ENCODE measurements around the gene IRF9.

The IRF9 gene

DNA sequence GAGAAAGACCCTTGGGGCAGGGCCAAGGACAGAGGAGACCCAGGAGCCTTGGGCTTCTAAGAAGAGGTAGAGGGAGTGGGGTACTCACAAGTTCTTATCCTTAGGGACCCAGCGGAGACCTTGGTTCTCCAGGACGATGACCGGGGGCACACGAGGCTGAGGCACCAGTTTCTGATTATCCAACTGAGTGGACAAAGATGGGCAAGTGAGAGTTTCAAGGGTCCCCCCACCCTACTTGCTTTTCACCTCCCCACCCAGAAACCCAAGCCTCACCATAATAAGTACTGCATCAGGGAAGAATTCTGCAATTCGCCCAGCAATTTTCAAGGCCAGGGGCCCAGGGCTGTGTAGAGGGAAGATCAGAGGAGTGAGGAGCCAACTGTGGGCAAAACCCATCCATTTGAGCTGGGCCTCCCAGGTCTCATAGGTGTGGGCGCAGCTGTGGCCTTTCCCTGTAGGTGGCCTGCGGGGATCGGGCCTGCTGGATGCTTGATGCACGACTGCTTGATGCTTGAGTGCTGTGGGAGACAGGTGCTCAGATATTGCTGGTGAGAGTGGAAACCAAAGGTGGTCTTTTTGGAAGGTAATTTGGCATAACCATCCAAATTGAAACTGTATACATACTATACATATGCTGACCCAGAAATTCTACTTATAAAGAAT lies 21.7 kb upstream of the IRF9 start:
- DNase-seq (peak in 1 of 2 donors; percentile 42), ATAC-seq (no peak)
- H3K9me3 Mint-ChIP-seq = no peaks in the 10 kb centered on the region
- H3K4me3 Mint-ChIP-seq = peak overlapping the region; percentile 75 to 96
- no peaks in the 10 kb centered on the region for H3K27me3 Mint-ChIP-seq
- H3K4me1 Mint-ChIP-seq = peaks cover 71% of the 10 kb centered on the region
- peak overlapping the region in 1 of 2 donors; percentile 92 for H3K27ac Mint-ChIP-seq

DNA sequence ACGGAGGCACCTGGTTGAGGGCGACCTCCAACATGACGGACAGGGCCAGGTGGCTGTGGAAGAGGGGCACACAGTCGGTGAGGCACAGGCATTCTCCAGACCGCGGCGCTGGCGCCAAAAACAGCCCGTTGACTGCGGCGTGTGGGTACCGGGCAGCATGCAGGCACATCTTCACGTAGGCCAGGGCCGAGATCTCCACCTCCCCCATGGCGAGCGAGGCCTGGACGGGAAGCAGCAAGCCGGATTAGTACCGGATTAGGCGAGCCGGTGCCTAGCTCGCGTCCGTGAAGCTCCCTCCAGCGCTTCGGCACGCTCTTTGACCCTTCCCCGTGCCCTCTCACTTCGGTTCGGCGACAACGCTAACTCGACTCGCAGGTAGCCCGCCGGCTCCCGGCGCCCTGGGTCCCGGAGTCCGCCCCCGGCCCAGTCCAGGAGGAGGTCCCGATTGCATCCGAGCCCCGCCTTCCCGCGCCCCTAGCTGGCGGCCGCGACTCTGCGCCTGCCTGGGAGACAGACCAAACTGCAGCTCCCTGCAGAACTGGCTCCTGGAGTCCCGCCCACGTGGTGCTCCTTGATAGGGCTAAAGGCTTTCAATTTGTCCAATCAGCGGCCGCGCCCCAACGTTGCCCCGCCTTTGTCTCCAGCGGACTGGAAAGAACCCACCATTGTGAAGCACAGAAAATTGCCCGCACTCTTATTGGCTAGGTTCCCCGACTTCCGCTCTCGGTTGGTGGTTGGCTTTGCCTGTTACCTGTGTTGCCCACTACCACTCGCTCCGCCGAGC lies 19.8 kb upstream of the IRF9 start, which contains the start of gene EMC9:
EMC9 (minus strand) TSS at position 495 of the 784 bp plus-strand sequence; CDS start at position 208, 287 bp downstream.
- ATAC-seq = peak; percentile 89
- peak; percentile 98 to 100 for DNase-seq
- Mint-ChIP-seq H3K4me3 (peak within 1 kb of the TSS; percentile 96), H3K27me3 (no peaks in the 10 kb centered on the region), H3K9me3 (no peaks in the 10 kb centered on the region), H3K27ac (peak within 1 kb of the TSS; percentile 81 to 94), H3K4me1 (peaks cover 80% of the 10 kb centered on the region)

DNA sequence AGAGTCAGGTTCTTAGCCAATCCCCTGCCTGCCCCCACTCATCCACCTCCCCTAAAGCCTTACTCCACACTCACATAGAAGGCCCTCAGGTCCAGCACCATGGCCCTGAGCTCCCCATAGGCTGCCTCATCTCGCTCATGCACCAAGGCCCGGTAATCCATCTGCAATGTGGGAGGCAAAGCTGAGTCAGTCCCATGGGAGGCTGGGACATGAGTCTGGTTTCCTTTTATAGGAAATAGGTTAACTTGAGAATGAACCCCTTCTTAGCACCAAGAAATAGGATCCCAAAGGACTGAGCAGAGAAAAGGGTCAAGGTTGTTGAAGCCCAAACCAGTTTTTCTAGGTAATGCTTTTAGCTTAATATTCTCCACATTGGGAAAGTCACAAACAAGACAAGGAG lies 17.6 kb upstream of the IRF9 start:
- H3K27me3 Mint-ChIP-seq = no peaks in the 10 kb centered on the region
- H3K4me3 Mint-ChIP-seq = peak overlapping the region in 1 of 2 donors; percentile 96
- no peak overlapping the region for H3K27ac Mint-ChIP-seq
- DNase-seq (no peak), ATAC-seq (no peak)
- peaks cover 70% of the 10 kb centered on the region for H3K4me1 Mint-ChIP-seq
- H3K9me3 Mint-ChIP-seq = no peaks in the 10 kb centered on the region

DNA sequence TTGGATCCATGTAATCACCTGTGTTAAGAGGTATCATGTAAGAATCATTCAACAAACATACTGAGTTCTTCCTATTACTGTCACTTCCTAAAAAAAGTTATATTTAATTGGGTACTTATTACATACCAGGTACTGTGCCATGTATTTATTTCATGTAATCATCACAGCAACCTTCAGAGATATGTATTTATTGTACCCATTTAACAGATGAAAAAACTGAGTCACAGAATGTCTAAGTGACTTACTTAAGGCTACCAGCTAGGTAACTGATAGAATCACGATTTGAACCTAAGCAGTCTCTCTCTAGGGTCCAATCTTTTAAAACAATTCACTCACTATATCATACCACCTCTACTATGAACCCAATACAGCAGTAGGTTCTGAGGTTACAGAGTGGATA lies 16.6 kb upstream of the IRF9 start:
- peaks cover 70% of the 10 kb centered on the region for H3K4me1 Mint-ChIP-seq
- ATAC-seq (no peak), DNase-seq (no peak)
- H3K9me3 Mint-ChIP-seq = no peaks in the 10 kb centered on the region
- H3K27ac Mint-ChIP-seq = no peak overlapping the region
- peak overlapping the region; percentile 93 to 96 for H3K4me3 Mint-ChIP-seq
- H3K27me3 Mint-ChIP-seq = no peaks in the 10 kb centered on the region

DNA sequence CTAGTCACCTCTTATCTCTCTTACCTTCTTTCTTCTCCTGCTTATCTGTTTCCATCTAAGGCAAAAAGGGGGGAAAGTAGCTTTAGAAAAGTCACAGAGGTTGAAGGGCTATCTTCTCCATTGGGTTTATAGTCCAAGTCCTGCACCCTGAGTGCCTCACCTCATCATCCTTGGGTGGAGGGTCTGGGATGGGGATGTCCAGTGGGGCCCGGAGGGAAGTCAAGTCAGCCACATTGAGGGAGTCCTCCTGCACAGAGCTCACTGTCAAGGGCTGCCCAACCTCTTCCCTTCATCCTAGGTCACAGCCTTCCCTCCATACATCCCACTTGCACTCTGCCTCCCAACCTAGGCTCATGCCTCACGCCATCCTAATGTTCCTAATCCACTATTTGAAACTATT lies 15.8 kb upstream of the IRF9 start:
- H3K4me3 Mint-ChIP-seq = peak overlapping the region; percentile 93 to 96
- no peak for ATAC-seq
- H3K27ac Mint-ChIP-seq = peak overlapping the region in 1 of 2 donors; percentile 80
- DNase-seq = no peak
- peaks cover 73% of the 10 kb centered on the region for H3K4me1 Mint-ChIP-seq
- H3K27me3 Mint-ChIP-seq = no peaks in the 10 kb centered on the region
- no peaks in the 10 kb centered on the region for H3K9me3 Mint-ChIP-seq

DNA sequence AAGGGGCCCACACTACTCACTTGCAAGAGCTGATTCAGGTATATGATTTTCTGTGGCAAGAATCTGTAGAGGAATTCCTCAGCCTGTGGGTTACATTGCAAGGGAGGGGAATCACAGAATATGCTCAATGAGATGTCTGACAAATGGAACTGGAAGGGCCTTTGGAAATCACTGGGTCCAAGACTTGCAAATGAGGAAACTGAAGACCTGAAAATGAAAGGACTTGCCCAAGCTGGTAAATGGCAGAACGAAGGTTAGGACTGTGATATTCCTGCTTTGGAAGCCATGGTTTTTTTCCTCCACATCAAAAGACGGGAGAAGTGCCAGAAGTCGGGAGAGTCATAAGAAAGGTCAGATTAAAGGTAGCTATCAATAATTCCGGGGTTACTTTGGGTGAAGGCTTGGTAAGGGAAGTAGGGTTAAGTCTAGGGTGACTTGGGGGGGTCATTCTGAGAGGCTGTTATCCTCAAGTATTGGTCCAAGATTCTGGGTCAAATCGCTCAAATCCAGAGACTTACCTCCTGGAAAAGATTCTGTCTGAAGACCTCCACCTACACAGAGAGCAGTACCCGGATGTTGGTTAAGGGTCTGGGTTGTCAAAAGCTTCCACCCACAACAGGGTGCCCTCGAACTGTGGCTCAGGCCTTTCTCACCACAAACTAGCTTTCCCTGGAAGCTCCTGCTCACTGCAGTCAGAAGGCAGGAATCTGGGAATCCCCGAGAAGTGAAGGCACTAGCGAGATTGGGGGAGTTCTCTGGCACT lies 15.2 kb upstream of the IRF9 start:
- no peak for DNase-seq
- Mint-ChIP-seq H3K4me1 (peaks cover 80% of the 10 kb centered on the region), H3K27ac (peak overlapping the region; percentile 95 to 96), H3K27me3 (no peaks in the 10 kb centered on the region), H3K4me3 (peak overlapping the region; percentile 93 to 96), H3K9me3 (no peaks in the 10 kb centered on the region)
- no peak for ATAC-seq

DNA sequence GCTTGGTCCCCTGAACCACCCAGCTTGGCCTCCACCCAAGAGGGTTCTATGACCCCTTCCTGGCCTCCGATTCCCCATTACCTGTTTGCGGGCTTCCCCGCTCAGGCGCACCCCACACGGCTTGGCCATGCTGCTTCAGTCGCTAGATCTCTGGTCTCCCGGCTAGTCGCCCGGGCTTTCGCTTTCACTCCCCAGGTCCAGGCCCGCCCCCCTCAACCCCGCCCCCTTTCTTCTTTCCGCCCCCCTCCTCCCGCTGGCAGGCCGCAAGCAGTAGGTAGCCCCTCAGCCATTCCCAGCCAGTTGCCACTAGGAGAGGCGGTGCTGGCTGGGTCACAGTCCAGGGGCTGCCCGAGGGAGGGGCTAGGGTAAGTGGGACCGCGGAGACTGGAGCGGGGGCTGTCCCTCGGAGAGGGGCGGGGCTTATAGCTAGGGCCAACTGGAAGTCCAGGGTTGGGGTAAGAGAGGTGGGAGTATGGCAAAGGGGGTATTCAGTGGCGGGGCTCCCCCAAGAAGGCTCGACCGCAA lies 14.6 kb upstream of the IRF9 start, which contains the start of gene PSME2:
PSME2 (minus strand) TSS at position 158 of the 525 bp plus-strand sequence; CDS start at position 129, 29 bp downstream.
- Mint-ChIP-seq H3K4me3 (peak within 1 kb of the TSS; percentile 93 to 96), H3K4me1 (peaks cover 85% of the 10 kb centered on the region), H3K9me3 (no peaks in the 10 kb centered on the region), H3K27ac (peak within 1 kb of the TSS; percentile 95 to 96), H3K27me3 (no peaks in the 10 kb centered on the region)
- ATAC-seq = peak; percentile 81
- peak; percentile 96 to 98 for DNase-seq

DNA sequence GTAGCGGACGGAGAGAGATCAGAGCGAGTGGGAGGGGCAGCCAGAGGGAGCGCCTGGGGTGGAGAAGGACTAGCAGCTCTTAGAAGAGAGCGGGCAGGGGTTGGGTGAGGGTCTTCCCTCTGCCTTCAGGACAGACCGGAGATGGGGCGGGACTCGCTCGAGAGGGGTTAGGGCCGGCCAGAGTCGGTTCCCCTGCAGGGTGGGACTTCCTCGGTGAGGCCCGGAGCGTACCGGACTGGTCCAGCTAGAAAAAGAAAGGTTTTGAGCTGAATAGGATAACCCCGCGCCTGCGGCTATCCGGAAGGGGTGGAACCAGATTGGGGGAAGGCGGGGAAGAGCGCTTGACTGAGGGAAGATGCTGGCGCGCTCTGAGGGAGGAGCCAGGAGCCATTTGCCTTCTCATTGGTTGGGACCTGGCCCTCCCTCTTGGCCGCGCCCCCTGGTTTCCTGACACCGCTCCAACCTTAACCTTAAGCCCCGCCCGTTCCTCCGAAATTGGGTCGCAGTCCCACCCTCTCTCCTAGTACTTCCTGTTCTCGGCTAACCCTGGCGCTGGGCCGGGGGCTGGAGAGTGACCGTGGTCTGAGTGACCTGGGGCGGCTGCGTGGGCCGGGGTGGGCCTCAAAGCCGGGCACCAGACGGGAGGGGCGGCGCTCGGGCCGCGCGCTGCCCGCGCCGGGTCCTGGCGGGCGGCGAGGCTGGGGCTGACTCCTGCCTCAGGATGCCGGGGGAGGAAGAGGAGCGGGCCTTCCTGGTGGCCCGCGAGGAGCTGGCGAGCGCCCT lies 13.9 kb upstream of the IRF9 start, which contains the start of gene RNF31:
RNF31 (plus strand) TSS at position 521 of the 783 bp plus-strand sequence; CDS start at position 722, 201 bp downstream.
- peaks cover 80% of the 10 kb centered on the region for H3K4me1 Mint-ChIP-seq
- DNase-seq (peak; percentile 95 to 97), ATAC-seq (peak; percentile 87)
- H3K4me3 Mint-ChIP-seq = peak within 1 kb of the TSS; percentile 93 to 96
- H3K27me3 Mint-ChIP-seq = no peaks in the 10 kb centered on the region
- no peaks in the 10 kb centered on the region for H3K9me3 Mint-ChIP-seq
- peak within 1 kb of the TSS; percentile 95 to 96 for H3K27ac Mint-ChIP-seq

DNA sequence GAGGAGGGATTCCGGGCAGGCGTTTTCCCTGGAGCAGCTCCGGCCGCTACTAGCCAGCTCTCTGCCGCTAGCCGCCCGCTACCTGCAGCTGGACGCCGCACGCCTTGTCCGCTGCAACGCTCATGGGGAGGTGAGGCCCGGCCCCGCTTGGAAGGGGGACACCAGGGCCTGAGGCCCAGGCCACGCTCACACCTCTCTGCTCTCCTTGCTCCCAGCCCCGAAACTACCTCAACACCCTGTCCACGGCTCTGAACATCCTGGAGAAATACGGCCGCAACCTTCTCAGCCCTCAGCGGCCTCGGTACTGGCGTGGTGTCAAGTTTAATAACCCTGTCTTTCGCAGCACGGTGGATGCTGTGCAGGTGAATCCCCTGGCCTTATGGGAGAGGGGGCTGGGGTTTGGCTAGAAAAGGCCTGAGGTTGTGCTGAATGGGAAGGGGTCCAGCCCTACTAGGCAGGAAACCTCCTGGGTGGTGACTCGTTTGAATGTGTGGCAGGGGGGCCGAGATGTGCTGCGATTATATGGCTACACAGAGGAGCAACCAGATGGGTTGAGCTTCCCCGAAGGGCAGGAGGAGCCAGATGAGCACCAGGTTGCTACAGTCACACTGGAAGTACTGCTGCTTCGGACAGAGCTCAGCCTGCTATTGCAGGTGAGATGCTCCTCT lies 13.2 kb upstream of the IRF9 start:
- Mint-ChIP-seq H3K4me1 (peaks cover 72% of the 10 kb centered on the region), H3K4me3 (peak overlapping the region; percentile 93 to 96), H3K27me3 (no peaks in the 10 kb centered on the region), H3K27ac (peak overlapping the region; percentile 15 to 93), H3K9me3 (no peaks in the 10 kb centered on the region)
- no peak for ATAC-seq
- DNase-seq = no peak

DNA sequence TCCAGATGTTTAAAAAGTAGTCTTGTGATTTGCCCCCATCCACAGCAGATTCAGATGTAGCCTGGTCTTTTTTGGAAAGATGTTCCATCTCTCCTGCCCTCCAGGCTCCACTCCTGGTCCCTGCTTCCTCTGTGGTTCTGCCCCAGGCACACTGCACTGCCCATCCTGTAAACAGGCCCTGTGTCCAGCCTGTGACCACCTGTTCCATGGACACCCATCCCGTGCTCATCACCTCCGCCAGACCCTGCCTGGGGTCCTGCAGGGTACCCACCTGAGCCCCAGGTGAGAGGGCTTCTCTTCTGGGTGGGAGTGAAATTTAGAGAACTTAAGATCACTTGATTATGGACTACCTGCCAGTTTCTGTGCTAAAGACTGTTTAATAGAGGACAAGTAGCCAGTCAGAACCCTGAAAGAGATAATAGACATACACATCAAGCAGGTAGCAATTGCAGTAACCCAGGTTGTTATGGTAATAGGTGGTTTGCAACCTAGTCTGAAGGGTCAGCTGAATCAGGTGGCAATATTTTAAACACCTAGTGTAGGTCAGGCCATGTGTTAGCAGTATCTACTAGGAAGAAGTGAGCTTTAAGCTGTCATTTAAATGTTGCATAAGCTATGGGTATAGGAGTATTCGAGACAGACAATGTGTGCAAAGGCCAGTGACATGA lies 11.6 kb upstream of the IRF9 start:
- Mint-ChIP-seq H3K9me3 (no peaks in the 10 kb centered on the region), H3K27ac (no peak overlapping the region), H3K4me3 (peak overlapping the region; percentile 56 to 93), H3K4me1 (peaks cover 57% of the 10 kb centered on the region), H3K27me3 (no peaks in the 10 kb centered on the region)
- DNase-seq (no peak), ATAC-seq (no peak)

DNA sequence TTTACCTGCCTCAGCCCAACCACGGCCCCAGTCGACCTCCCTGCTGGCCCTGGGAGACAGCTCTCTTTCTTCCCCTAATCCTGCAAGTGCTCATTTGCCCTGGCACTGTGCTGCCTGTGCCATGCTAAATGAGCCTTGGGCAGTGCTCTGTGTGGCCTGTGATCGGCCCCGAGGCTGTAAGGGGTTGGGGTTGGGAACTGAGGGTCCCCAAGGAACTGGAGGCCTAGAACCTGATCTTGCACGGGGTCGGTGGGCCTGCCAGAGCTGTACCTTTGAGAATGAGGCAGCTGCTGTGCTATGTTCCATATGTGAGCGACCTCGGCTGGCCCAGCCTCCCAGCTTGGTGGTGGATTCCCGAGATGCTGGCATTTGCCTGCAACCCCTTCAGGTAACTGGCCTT lies 11.0 kb upstream of the IRF9 start:
- H3K27ac Mint-ChIP-seq = no peak overlapping the region
- H3K4me3 Mint-ChIP-seq = no peak overlapping the region
- H3K4me1 Mint-ChIP-seq = peaks cover 51% of the 10 kb centered on the region
- ATAC-seq = no peak
- H3K9me3 Mint-ChIP-seq = no peaks in the 10 kb centered on the region
- no peaks in the 10 kb centered on the region for H3K27me3 Mint-ChIP-seq
- no peak for DNase-seq

DNA sequence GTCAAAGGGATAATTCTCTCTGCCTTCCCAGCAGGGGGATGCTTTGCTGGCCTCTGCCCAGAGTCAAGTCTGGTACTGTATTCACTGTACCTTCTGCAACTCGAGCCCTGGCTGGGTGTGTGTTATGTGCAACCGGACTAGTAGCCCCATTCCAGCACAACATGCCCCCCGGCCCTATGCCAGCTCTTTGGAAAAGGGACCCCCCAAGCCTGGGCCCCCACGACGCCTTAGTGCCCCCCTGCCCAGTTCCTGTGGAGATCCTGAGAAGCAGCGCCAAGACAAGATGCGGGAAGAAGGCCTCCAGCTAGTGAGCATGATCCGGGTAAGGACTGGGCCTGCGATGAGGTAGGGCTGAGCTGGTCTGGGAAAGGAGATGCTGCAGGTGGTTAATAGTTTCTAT lies 10.5 kb upstream of the IRF9 start:
- DNase-seq (no peak), ATAC-seq (no peak)
- peaks cover 46% of the 10 kb centered on the region for H3K4me1 Mint-ChIP-seq
- no peak overlapping the region for H3K4me3 Mint-ChIP-seq
- no peaks in the 10 kb centered on the region for H3K27me3 Mint-ChIP-seq
- H3K27ac Mint-ChIP-seq = no peak overlapping the region
- no peaks in the 10 kb centered on the region for H3K9me3 Mint-ChIP-seq

DNA sequence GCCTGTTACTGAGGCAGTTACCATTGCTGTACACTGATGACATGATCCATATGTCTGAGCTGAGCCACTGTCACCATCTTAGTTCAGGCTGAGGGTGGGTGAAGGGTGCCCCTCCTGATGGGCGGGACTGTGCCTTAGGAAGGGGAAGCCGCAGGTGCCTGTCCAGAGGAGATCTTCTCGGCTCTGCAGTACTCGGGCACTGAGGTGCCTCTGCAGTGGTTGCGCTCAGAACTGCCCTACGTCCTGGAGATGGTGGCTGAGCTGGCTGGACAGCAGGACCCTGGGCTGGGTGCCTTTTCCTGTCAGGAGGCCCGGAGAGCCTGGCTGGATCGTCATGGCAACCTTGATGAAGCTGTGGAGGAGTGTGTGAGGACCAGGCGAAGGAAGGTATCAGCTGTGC lies 10.1 kb upstream of the IRF9 start:
- Mint-ChIP-seq H3K4me1 (peaks cover 42% of the 10 kb centered on the region), H3K27me3 (no peaks in the 10 kb centered on the region), H3K4me3 (no peak overlapping the region), H3K9me3 (no peaks in the 10 kb centered on the region), H3K27ac (peak overlapping the region in 1 of 2 donors; percentile 80)
- no peak for DNase-seq
- no peak for ATAC-seq
